Esophagus squamous epithelium (tissue), 4 donors: ENCODE data around the gene RMI2.

Experiments used
- POLR2A ChIP-seq, 4 donors: fragments of 450-650 bp; IDR thresholded peaks; one replicate each; pipeline ENCODE4 v1.6.1; 2017; ENCODE audit warnings: antibody characterized with exemption in 4 of 4, mild to moderate bottlenecking in 4 of 4, moderate library complexity in 3 of 4
- TF ChIP-seq, protein P1 (sequence below), 6 experiments: fragments of 450-650 bp in 4 of 6; fragments of 200-600 bp in 2 of 6; sonication (generic) in 2 of 6; IDR thresholded peaks; one replicate each; pipeline ENCODE4 v1.5.1; 2016 to 2019; ENCODE audit warnings: antibody characterized with exemption in 6 of 6, mild to moderate bottlenecking in 4 of 6, moderate library complexity in 4 of 6

DNA sequence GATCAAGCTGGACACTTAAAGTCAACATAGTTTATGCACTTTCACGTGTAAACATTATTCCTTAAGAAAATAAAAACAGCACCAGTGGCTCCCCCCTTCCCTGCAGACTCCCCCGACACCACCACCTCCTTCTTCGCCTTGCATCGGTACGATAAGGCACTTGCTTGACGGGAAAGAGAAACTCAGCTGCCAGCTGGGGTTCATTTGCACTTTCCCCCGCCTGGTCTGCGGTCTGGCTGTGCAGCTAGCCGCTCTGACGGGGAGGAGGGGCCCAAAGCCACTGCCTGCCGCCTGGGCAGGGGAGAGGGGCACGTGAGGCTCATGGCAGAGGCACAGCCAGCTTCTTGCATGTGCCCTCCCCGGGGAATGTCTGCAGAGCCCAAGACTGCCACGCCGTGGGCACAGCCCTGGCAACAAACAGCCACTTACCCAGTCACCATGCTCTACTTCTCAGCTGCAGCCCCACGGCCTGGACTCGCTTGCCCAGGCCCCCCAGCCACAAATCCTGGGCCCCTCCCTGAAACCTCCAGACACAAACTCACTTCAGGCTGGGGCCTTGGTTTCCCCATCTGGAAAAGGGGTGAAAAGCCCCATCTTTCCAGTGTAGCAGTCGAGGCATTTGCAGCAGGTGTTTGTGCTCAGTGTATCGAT lies 47.6 kb upstream of the RMI2 start:
- TF ChIP-seq, protein P1, sequence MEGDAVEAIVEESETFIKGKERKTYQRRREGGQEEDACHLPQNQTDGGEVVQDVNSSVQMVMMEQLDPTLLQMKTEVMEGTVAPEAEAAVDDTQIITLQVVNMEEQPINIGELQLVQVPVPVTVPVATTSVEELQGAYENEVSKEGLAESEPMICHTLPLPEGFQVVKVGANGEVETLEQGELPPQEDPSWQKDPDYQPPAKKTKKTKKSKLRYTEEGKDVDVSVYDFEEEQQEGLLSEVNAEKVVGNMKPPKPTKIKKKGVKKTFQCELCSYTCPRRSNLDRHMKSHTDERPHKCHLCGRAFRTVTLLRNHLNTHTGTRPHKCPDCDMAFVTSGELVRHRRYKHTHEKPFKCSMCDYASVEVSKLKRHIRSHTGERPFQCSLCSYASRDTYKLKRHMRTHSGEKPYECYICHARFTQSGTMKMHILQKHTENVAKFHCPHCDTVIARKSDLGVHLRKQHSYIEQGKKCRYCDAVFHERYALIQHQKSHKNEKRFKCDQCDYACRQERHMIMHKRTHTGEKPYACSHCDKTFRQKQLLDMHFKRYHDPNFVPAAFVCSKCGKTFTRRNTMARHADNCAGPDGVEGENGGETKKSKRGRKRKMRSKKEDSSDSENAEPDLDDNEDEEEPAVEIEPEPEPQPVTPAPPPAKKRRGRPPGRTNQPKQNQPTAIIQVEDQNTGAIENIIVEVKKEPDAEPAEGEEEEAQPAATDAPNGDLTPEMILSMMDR (IDR thresholded peaks at IDR 0.05): peak in 1 of 6 experiments; percentile 20
- no peak for TF ChIP-seq POLR2A (IDR thresholded peaks at IDR 0.05)
